Ascending aorta (tissue), 2 donors: Measurements from ENCODE around the gene RAP1A. TPM values are rescaled to one million over a fixed set of nuclear protein-coding genes. Genes with fewer than 3 reads are reported as not detected.

Source experiments
- DNase-seq, 2 donors: peaks; one replicate each; pipeline ENCODE4 v3.0.0-alpha.2; 2019; ENCODE audit warnings: low spot score in 2 of 2
- H3K27ac ChIP-seq, 2 donors: fragments of 200-600 bp; sonication (generic); one replicate each; pipeline ENCODE4 v1.5.1; 2016 to 2017; ENCODE audit warnings: mild to moderate bottlenecking in 1 of 2
- H3K27me3 ChIP-seq: fragments of 200-600 bp; sonication (generic); one replicate; pipeline ENCODE4 v1.5.1; 2017
- H3K36me3 ChIP-seq, 2 donors: fragments of 200-600 bp; sonication (generic); one replicate each; pipeline ENCODE4 v1.5.1; 2016
- H3K4me1 ChIP-seq, 2 donors: fragments of 200-600 bp; sonication (generic); one replicate each; pipeline ENCODE4 v1.5.1; 2016 to 2017; ENCODE audit warnings: mild to moderate bottlenecking in 1 of 2
- H3K4me3 ChIP-seq, 2 donors: fragments of 200-600 bp; sonication (generic); one replicate each; pipeline ENCODE4 v1.5.1; 2016 to 2017; ENCODE audit warnings: mild to moderate bottlenecking in 1 of 2
- H3K9me3 ChIP-seq, 2 donors: fragments of 200-600 bp; sonication (generic); one replicate each; pipeline ENCODE4 v1.5.1; 2016
- intact Hi-C: fragments of 100-400 bp; cut with DNase I; formaldehyde crosslinking; loops from one replicate; pipeline ENCODE4 v1.15.1; 2023
- total RNA-seq: library from RNA; depleted of rRNA; stranded (reverse); fragments of >200 nt; gene quantifications from one replicate; pipeline ENCODE4 v1.1.0, GENCODE V29; 2016
- TF ChIP-seq, protein P1 (sequence below), 3 experiments: fragments of 200-600 bp in 2 of 3; fragments of 450-650 bp in 1 of 3; sonication (generic) in 2 of 3; IDR thresholded peaks; one replicate each; pipeline ENCODE4 v1.5.1; 2016 to 2019; ENCODE audit warnings: antibody characterized with exemption in 3 of 3, mild to moderate bottlenecking in 1 of 3, moderate library complexity in 1 of 3

The RAP1A gene
- total RNA-seq, 1 donor from 2014 or later = 44.1 TPM

DNA sequence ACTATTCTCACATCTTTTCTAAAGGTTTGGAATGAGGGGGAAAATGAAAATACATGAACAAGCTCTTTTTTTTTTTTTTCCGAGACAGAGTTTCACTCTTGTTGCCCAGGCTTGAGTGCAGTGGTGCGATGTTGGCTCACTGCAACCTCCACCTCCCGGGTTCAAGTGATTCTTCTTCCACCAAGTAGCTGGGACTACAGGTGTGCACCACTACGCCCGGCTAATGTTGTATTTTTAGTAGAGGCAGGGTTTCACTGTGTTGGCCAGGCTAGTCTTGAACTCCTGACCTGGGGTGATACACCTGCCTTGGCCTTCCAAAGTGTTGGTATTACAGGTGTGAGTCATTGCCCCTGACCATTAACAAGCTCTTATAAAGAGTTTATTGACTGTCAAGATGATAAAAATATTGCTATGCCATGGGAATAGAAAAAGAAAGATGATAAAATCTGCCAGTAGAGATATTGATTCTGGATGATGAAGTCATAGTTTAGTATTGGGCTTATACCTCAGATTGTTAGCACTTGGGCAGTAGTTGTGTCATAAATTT is 83.0 kb downstream of the RAP1A start:
- Histone ChIP-seq H3K27me3 (no peaks in the 10 kb centered on the region), H3K4me1 (no peaks in the 10 kb centered on the region), H3K36me3 (peaks cover 50 to 79% of the 10 kb centered on the region in 2 donors), H3K9me3 (no peaks in the 10 kb centered on the region), H3K4me3 (no peak overlapping the region), H3K27ac (no peak overlapping the region)
- intact Hi-C loops = no loop called here
- DNase-seq = no peak
- TF ChIP-seq, protein P1, sequence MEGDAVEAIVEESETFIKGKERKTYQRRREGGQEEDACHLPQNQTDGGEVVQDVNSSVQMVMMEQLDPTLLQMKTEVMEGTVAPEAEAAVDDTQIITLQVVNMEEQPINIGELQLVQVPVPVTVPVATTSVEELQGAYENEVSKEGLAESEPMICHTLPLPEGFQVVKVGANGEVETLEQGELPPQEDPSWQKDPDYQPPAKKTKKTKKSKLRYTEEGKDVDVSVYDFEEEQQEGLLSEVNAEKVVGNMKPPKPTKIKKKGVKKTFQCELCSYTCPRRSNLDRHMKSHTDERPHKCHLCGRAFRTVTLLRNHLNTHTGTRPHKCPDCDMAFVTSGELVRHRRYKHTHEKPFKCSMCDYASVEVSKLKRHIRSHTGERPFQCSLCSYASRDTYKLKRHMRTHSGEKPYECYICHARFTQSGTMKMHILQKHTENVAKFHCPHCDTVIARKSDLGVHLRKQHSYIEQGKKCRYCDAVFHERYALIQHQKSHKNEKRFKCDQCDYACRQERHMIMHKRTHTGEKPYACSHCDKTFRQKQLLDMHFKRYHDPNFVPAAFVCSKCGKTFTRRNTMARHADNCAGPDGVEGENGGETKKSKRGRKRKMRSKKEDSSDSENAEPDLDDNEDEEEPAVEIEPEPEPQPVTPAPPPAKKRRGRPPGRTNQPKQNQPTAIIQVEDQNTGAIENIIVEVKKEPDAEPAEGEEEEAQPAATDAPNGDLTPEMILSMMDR (IDR thresholded peaks at IDR 0.05) = no peak

DNA sequence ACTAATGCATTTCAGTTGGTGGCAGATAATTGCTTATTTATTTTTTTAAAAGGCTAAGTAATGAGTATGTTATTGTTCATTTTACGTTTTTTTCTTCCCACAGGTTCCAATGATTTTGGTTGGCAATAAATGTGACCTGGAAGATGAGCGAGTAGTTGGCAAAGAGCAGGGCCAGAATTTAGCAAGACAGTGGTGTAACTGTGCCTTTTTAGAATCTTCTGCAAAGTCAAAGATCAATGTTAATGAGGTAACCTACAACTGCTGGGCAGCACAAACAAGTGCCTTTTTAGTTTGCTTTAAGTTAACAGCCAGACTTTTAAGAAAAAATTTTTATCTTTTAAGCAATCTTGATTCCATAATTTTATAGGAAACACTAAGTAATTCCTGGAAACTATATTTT is 84.7 kb downstream of the RAP1A start:
- intact Hi-C loops = no loop called here
- Histone ChIP-seq H3K36me3 (peaks cover 41 to 77% of the 10 kb centered on the region in 2 donors), H3K4me1 (no peaks in the 10 kb centered on the region), H3K27me3 (no peaks in the 10 kb centered on the region), H3K9me3 (no peaks in the 10 kb centered on the region), H3K4me3 (no peak overlapping the region), H3K27ac (no peak overlapping the region)
- DNase-seq = no peak
- TF ChIP-seq, protein P1 (IDR thresholded peaks at IDR 0.05) = no peak

DNA sequence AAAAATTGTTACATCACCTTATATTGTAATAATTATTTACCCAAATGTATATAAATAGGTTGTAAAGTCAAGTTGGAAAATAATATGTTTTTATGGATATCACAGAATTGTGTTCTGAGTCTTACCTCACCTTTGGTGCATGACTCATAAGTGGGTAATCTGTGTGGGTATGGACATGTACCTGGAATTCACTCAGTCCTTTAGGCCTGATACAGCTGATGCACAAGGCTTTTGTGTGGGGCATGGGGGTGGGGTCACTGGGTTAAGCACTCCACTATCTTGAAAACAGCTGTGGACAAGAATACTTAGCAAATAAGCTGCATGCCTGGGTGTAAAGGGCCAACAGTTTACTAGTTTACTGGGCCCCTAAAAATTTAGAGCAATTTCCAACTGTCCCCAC is 85.2 kb downstream of the RAP1A start:
- TF ChIP-seq, protein P1 (IDR thresholded peaks at IDR 0.05) = no peak
- H3K27me3 ChIP-seq = no peaks in the 10 kb centered on the region
- H3K4me3 ChIP-seq = no peak overlapping the region
- H3K27ac ChIP-seq = no peak overlapping the region
- intact Hi-C loops = no loop called here
- H3K9me3 ChIP-seq = no peaks in the 10 kb centered on the region
- H3K36me3 ChIP-seq = peaks cover 36 to 77% of the 10 kb centered on the region in 2 donors
- H3K4me1 ChIP-seq = no peaks in the 10 kb centered on the region
- DNase-seq = no peak

DNA sequence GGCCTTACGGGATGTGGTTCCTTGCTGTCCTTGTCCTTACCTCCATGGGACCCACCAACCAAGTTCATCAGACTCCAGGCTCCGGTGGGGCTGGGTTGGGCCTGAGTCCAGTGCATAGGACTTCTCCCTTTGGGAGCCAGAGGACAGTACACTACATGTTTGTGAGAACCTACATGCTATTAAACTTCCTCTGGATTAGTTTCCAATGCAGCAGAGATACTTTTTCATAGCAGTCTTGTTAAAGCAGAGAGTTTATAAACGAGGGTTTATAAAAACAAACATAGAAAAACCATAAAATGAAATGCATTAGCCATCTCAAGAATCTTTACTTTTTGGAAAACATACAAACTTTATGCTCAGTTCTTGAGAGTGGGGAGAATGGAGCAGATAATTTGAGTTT is 86.3 kb downstream of the RAP1A start:
- H3K27ac ChIP-seq = no peak overlapping the region
- H3K27me3 ChIP-seq = no peaks in the 10 kb centered on the region
- TF ChIP-seq, protein P1 (IDR thresholded peaks at IDR 0.05) = no peak

DNA sequence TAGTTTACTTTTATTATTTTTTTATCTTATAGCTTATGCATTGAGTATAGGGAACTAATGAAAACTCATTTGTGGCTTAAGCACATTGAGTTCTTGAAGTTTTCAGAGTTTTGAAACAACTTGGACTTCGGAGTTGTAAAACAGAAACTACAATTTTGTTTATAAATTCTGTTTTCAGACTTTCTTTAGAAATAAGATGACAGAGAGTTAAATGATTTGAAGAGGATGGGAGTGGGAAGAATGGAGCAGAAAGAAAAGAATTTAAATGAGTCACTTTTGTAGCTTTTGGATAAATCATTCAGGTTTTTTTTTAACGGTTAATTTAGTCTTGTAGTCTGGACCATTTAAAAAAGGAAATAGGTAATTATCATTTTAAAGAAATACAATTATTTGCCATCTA is 87.3 kb downstream of the RAP1A start:
- peaks cover 17 to 73% of the 10 kb centered on the region in 2 donors for H3K36me3 ChIP-seq
- H3K4me3 ChIP-seq = no peak overlapping the region
- no peaks in the 10 kb centered on the region for H3K27me3 ChIP-seq
- intact Hi-C loops = no loop called here
- no peak for DNase-seq
- TF ChIP-seq, protein P1 (IDR thresholded peaks at IDR 0.05) = no peak
- no peaks in the 10 kb centered on the region for H3K4me1 ChIP-seq
- H3K27ac ChIP-seq = no peak overlapping the region
- H3K9me3 ChIP-seq = no peaks in the 10 kb centered on the region

More for the DNA sequence above, 86.3 kb downstream of the RAP1A start:
- no peak for DNase-seq
- Histone ChIP-seq H3K4me1 (no peaks in the 10 kb centered on the region), H3K9me3 (no peaks in the 10 kb centered on the region), H3K4me3 (no peak overlapping the region), H3K36me3 (peaks cover 26 to 77% of the 10 kb centered on the region in 2 donors)
- intact Hi-C loops = no loop called here

GRCh38 chr1:111707906-111708305 is 88.3 kb downstream of the RAP1A start:
- TF ChIP-seq, protein P1 (IDR thresholded peaks at IDR 0.05) = no peak
- no peaks in the 10 kb centered on the region for H3K27me3 ChIP-seq
- H3K36me3 ChIP-seq = peaks cover 11 to 69% of the 10 kb centered on the region in 2 donors
- no peaks in the 10 kb centered on the region for H3K4me1 ChIP-seq
- no peak overlapping the region for H3K4me3 ChIP-seq
- no peak for DNase-seq
- H3K9me3 ChIP-seq = no peaks in the 10 kb centered on the region
- intact Hi-C loops = no loop called here
- no peak overlapping the region for H3K27ac ChIP-seq
